ENCODE results near the gene PON3.
"Not testable (repeated sequence)": the region's sequence is repeated elsewhere in the genome, so short reads cannot be mapped to it uniquely, and the experiment has no call there.

PON3 gene

GRCh38 chr7:95411666-95412065 lies 15.5 kb upstream of the PON3 start:
- DNase-seq = no peak

GRCh38 chr7:95411036-95411435 lies 14.9 kb upstream of the PON3 start:
- no peak for DNase-seq

GRCh38 chr7:95407751-95408150 lies 11.6 kb upstream of the PON3 start:
- DNase-seq = peak; percentile 36

- no peak for DNase-seq
These were observed 9.6 kb upstream of the PON3 start for GRCh38 chr7:95405800-95406199.

GRCh38 chr7:95405208-95405607 lies 9.0 kb upstream of the PON3 start:
- DNase-seq = no peak

GRCh38 chr7:95404316-95404865 lies 8.2 kb upstream of the PON3 start:
- peak; percentile 18 for DNase-seq

- DNase-seq = peak; percentile 63
These were observed 2.2 kb upstream of the PON3 start for GRCh38 chr7:95398155-95398940.

GRCh38 chr7:95397381-95397780 lies 1.2 kb upstream of the PON3 start:
- DNase-seq = no peak

GRCh38 chr7:95395755-95396135 lies 430 bp downstream of the PON3 start:
- DNase-seq = peak; percentile 19

- no peak for DNase-seq
These were observed 1.8 kb downstream of the PON3 start for GRCh38 chr7:95394370-95394769.

GRCh38 chr7:95391761-95392160 lies 4.4 kb downstream of the PON3 start:
- no peak for DNase-seq

GRCh38 chr7:95389516-95389915 lies 6.7 kb downstream of the PON3 start:
- no peak for DNase-seq

GRCh38 chr7:95379457-95379856 lies 16.7 kb downstream of the PON3 start:
- DNase-seq = not testable (repeated sequence)

GRCh38 chr7:95376632-95377400 lies 19.4 kb downstream of the PON3 start:
- no peak for DNase-seq

GRCh38 chr7:95375591-95376257 lies 20.5 kb downstream of the PON3 start:
- DNase-seq = no peak

- DNase-seq = no peak
These were observed 22.9 kb downstream of the PON3 start for GRCh38 chr7:95373323-95373722.

- no peak for DNase-seq
These were observed 27.9 kb downstream of the PON3 start for GRCh38 chr7:95368235-95368634.

GRCh38 chr7:95367606-95368005 lies 28.6 kb downstream of the PON3 start:
- DNase-seq = no peak

- no peak for DNase-seq
These were observed 31.0 kb downstream of the PON3 start for GRCh38 chr7:95365151-95365550.

GRCh38 chr7:95357623-95358022 lies 38.6 kb downstream of the PON3 start:
- DNase-seq = peak; percentile 21

GRCh38 chr7:95342642-95343307 lies 53.4 kb downstream of the PON3 start:
- peak; percentile 4 for DNase-seq

- DNase-seq = no peak
These were observed 54.1 kb downstream of the PON3 start for GRCh38 chr7:95342029-95342428.

- no peak for DNase-seq
These were observed 55.7 kb downstream of the PON3 start for GRCh38 chr7:95340491-95340890.

All from NCI-H146 (cell line).